Endodermal cell (in vitro differentiated cells): Measurements from ENCODE around the gene UCHL5. TPM values are rescaled to one million over a fixed set of nuclear protein-coding genes. Genes with fewer than 3 reads are reported as not detected.
"Not testable (repeated sequence)": the region's sequence is repeated elsewhere in the genome, so short reads cannot be mapped to it uniquely, and the experiment has no call there.

ENCODE experiments used
- DNase-seq: peaks from one replicate; pipeline ENCODE4 v3.0.0-alpha.2; 2017
- H3K27ac ChIP-seq: 2 replicates; pipeline ENCODE4 v1.5.1; 2013; ENCODE audit warnings: mild to moderate bottlenecking, low read depth, low read length, moderate library complexity
- H3K27me3 ChIP-seq: 2 replicates; pipeline ENCODE4 v1.6.1; 2013; ENCODE audit warnings: mild to moderate bottlenecking, low read length, moderate library complexity; ENCODE audit not compliant: insufficient read depth, control insufficient read depth, poor library complexity, severe bottlenecking
- H3K36me3 ChIP-seq: 2 replicates; pipeline ENCODE4 v1.7.0; 2013; ENCODE audit warnings: mild to moderate bottlenecking, low read length, moderate library complexity; ENCODE audit not compliant: control insufficient read depth, insufficient read depth
- H3K4me1 ChIP-seq: one replicate; pipeline ENCODE4 v1.7.0; 2013; ENCODE audit warnings: low read length; ENCODE audit not compliant: control insufficient read depth, insufficient read depth
- H3K4me3 ChIP-seq: 2 replicates; pipeline ENCODE4 v1.5.1; 2013; ENCODE audit warnings: mild to moderate bottlenecking, low read length, moderate library complexity
- H3K9ac ChIP-seq: 2 replicates; pipeline ENCODE4 v1.6.1; 2013; ENCODE audit warnings: mild to moderate bottlenecking, low read length, moderate library complexity; ENCODE audit not compliant: poor library complexity, severe bottlenecking; ENCODE audit errors: extremely low read depth
- H3K9me3 ChIP-seq: 2 replicates; pipeline ENCODE4 v1.6.1; 2013; ENCODE audit warnings: mild to moderate bottlenecking, low read length, moderate library complexity; ENCODE audit not compliant: control insufficient read depth
- H3K27ac Mint-ChIP-seq: 2 replicates; pipeline ENCODE4 v1.8.0; 2020; ENCODE audit warnings: mixed read lengths
- H3K27me3 Mint-ChIP-seq: 2 replicates; pipeline ENCODE4 v1.8.0; 2021; ENCODE audit warnings: mild to moderate bottlenecking, mixed read lengths; ENCODE audit not compliant: insufficient read depth
- H3K36me3 Mint-ChIP-seq: 2 replicates; pipeline ENCODE4 v1.8.0; 2020; ENCODE audit warnings: low read depth, mixed read lengths
- H3K4me1 Mint-ChIP-seq: 2 replicates; pipeline ENCODE4 v1.8.0; 2020; ENCODE audit warnings: mixed read lengths
- H3K4me3 Mint-ChIP-seq: 2 replicates; pipeline ENCODE4 v1.8.0; 2020; ENCODE audit warnings: mild to moderate bottlenecking, moderate library complexity, mixed read lengths
- H3K9me3 Mint-ChIP-seq: 2 replicates; pipeline ENCODE4 v1.8.0; 2020; ENCODE audit warnings: mild to moderate bottlenecking, mixed read lengths
- WGBS, 2 experiments: methylation state at CpG; one replicate each; pipeline versions ENCODE4 v1.1.5 to v1.1.7; 2013; ENCODE audit warnings: missing lambda C conversion rate in 2 of 2, mixed read lengths in 1 of 2; ENCODE audit not compliant: insufficient coverage in 1 of 2, insufficient read length in 1 of 2; 5-methylcytosine and 5-hydroxymethylcytosine counted together
- total RNA-seq, 2 donors: library from RNA; stranded (reverse); fragmentation: NEBNext Ultra II Directional in 1 of 2; extraction: Animal tissue kit (Norgen Biotek cat#: 25700) in 1 of 2; gene quantifications; 2 replicates in 1 of 2; 3 replicates in 1 of 2; pipeline ENCODE4 v1.2.1, GENCODE V29; 2021
- TF ChIP-seq, protein P1 (sequence below): fragments of 200-600 bp; sonication (generic); conservative IDR thresholded peaks from 2 replicates; pipeline ENCODE4 v1.5.0; 2021; ENCODE audit warnings: antibody characterized with exemption, mild to moderate bottlenecking

Gene UCHL5
- total RNA-seq, 2 donors from 2014 or later, result 33.0 to 40.6 TPM

GRCh38 chr1:193033610-193034009 lies 25.6 kb downstream of the UCHL5 start:
- Mint-ChIP-seq H3K4me3 (no peak overlapping the region), H3K4me1 (peaks cover 12% of the 10 kb centered on the region), H3K36me3 (peaks cover 25% of the 10 kb centered on the region), H3K9me3 (peaks cover 5% of the 10 kb centered on the region), H3K27ac (peak overlapping the region; percentile 26), H3K27me3 (no peaks in the 10 kb centered on the region)
- Histone ChIP-seq H3K36me3 (peaks cover 5% of the 10 kb centered on the region), H3K27me3 (no peaks in the 10 kb centered on the region), H3K9me3 (no peaks in the 10 kb centered on the region), H3K27ac (no peak overlapping the region), H3K4me1 (no peaks in the 10 kb centered on the region), H3K9ac (no peak overlapping the region), H3K4me3 (no peak overlapping the region)
- DNase-seq, result no peak
- TF ChIP-seq, protein P1, sequence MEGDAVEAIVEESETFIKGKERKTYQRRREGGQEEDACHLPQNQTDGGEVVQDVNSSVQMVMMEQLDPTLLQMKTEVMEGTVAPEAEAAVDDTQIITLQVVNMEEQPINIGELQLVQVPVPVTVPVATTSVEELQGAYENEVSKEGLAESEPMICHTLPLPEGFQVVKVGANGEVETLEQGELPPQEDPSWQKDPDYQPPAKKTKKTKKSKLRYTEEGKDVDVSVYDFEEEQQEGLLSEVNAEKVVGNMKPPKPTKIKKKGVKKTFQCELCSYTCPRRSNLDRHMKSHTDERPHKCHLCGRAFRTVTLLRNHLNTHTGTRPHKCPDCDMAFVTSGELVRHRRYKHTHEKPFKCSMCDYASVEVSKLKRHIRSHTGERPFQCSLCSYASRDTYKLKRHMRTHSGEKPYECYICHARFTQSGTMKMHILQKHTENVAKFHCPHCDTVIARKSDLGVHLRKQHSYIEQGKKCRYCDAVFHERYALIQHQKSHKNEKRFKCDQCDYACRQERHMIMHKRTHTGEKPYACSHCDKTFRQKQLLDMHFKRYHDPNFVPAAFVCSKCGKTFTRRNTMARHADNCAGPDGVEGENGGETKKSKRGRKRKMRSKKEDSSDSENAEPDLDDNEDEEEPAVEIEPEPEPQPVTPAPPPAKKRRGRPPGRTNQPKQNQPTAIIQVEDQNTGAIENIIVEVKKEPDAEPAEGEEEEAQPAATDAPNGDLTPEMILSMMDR, result no peak

GRCh38 chr1:193032643-193033427 lies 26.3 kb downstream of the UCHL5 start:
- peaks cover 10% of the 10 kb centered on the region for H3K36me3 ChIP-seq
- H3K27ac ChIP-seq, H3K9me3 Mint-ChIP-seq, H3K27ac Mint-ChIP-seq, H3K4me3 Mint-ChIP-seq, H3K4me1 ChIP-seq, H3K4me3 ChIP-seq, H3K27me3 ChIP-seq, H3K27me3 Mint-ChIP-seq, H3K9me3 ChIP-seq, H3K9ac ChIP-seq, DNase-seq: not testable (repeated sequence)
- H3K36me3 Mint-ChIP-seq, result peaks cover 23% of the 10 kb centered on the region
- WGBS, 2 experiments, result 93 to 97% methylated on average over 6 to 7 of the region's 9 CpGs
- H3K4me1 Mint-ChIP-seq, result peaks cover 12% of the 10 kb centered on the region

- no peak overlapping the region for H3K4me3 Mint-ChIP-seq
These were observed 27.7 kb downstream of the UCHL5 start for GRCh38 chr1:193031431-193031830.

More at GRCh38 chr1:193031431-193031830, 27.7 kb downstream of the UCHL5 start:
- H3K27ac ChIP-seq, result no peak overlapping the region
- WGBS, 2 experiments, result 100% methylated on average over 1 of the region's 2 CpGs
- peaks cover 20% of the 10 kb centered on the region for H3K36me3 Mint-ChIP-seq
- no peaks in the 10 kb centered on the region for H3K4me1 ChIP-seq
- H3K9ac ChIP-seq, result no peak overlapping the region
- DNase-seq, result no peak
- H3K27ac Mint-ChIP-seq, result no peak overlapping the region
- H3K27me3 Mint-ChIP-seq, result no peaks in the 10 kb centered on the region
- no peak overlapping the region for H3K4me3 ChIP-seq
- H3K4me1 Mint-ChIP-seq, result peaks cover 9% of the 10 kb centered on the region
- H3K9me3 Mint-ChIP-seq, result peaks cover 5% of the 10 kb centered on the region
- H3K27me3 ChIP-seq, result no peaks in the 10 kb centered on the region
- TF ChIP-seq, protein P1, result peak; percentile 53
- no peaks in the 10 kb centered on the region for H3K9me3 ChIP-seq
- peaks cover 13% of the 10 kb centered on the region for H3K36me3 ChIP-seq
